Measurements from ENCODE around the gene CLEC11A. TPM values are rescaled to one million over a fixed set of nuclear protein-coding genes. Genes with fewer than 3 reads are reported as not detected.
A peak's percentile ranks its signal among the peaks of the same experiment; 100 is the strongest.

The CLEC11A gene
- total and polyA plus RNA-seq, 9 of the 15 experiments (the other 6 are each of a cell fraction or from before 2014, with no cell fraction given): 0.39 to 43.9 (median 3.4) TPM

DNA sequence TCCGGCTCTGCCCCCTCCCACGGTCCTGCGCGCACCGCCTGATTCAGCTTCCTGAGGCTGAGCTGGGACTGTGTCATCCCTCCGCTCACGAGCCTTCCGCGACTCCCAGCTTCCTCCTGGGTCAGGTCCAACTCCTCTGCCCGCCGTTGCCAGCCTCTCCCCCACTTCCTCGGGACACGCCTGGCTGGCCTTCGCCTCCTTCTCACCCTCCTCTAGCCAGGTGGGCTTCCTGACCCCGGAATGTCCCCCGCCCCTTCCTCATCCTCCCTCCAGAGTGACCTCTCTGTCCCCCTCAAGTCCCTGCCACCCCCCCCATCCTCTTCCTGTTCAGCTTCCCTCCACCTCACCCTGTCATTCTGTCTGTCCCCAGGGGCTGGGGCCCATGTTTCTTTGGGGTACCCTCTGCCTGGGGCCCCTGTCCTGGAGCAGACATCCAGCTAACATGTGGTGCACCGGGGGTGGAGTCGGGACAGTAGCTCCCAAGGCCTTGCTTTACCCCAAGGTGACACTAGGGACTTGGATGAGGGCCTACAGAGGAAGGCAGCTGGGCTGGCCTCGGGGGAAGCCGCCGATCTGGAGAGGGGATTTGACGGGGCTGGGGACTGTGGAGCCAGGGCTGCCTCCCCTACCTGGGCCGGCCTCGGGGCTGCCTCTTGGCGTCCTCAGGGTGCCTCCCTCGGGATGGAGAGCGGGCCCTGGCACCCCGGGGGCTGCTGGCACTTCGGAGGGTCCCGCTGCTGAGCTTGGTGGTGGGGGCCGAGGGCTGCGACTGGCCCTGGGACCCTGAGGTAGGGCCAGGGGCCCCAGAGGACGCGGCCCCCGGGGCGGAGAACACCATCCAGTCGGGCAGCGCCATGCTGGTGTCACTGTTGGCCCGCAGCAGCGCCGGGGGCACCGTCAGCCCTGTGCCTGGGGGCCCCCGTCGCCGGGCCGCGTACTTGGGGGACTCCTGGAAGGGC is 20.0 kb upstream of the CLEC11A start:
- no peaks in the 10 kb centered on the region for H3K9me1 ChIP-seq (ENCODE audit: control insufficient read depth, insufficient read depth, low read length)
- 16% methylated on average over 39 of the region's 47 CpGs for WGBS (ENCODE audit: insufficient coverage, low coverage, missing lambda C conversion rate)
- no TSS peak for BruUV-seq (replicated peaks)
- H3K27me3 ChIP-seq (ENCODE audit: control insufficient read depth in 2 of 2, insufficient read depth in 2 of 2, low read length in 2 of 2): peaks cover 25 to 56% of the 10 kb centered on the region in 2 experiments; a peak in 4 of 5 replicates
- in situ Hi-C loops (cut with MboI) (loop anchor here (10.0 kb wide), 1 partner anchor 392 kb away; no protein-coding TSS in a partner anchor), intact Hi-C loops (cut with micrococcal nuclease) (loop anchor here (10.0 kb wide), 1 partner anchor 168 kb away; no protein-coding TSS in a partner anchor)
- CTCF ChIA-PET (ENCODE audit: low intra/inter-chr PET ratio): interaction anchor here (1.1 to 6.0 kb wide), 4 partner anchors 81 to 394 kb away, joined by 3 to 61 read pairs (median 4); no protein-coding TSS in a partner anchor
- no peak overlapping the region for H3K4me3 ChIP-seq
- H3K36me3 ChIP-seq (ENCODE audit: control insufficient read depth, insufficient read depth, low read length): no peaks in the 10 kb centered on the region
- H3K79me2 ChIP-seq (ENCODE audit: control insufficient read depth, insufficient read depth, low read length): no peaks in the 10 kb centered on the region
- no peak for FAIRE-seq
- H4K20me1 ChIP-seq (replicated peaks; ENCODE audit: control insufficient read depth, insufficient read depth, low read length): peaks cover 6% of the 10 kb centered on the region
- H3K4me2 ChIP-seq (ENCODE audit: insufficient read depth, low read length): no peak overlapping the region; the same call in 1 of the 2 replicates
- no peak overlapping the region for H3K27ac ChIP-seq (ENCODE audit: extremely low read depth, low read depth, low read length)
- H3K9me3 ChIP-seq (replicated peaks; ENCODE audit: control insufficient read depth, insufficient read depth, low read depth, low read length): no peaks in the 10 kb centered on the region
- no peak overlapping the region for H3K9ac ChIP-seq (ENCODE audit: insufficient read depth in 1 of 2, low read depth in 2 of 2, low read length in 2 of 2)
- POLR2A ChIA-PET: interaction anchor here (0.6 to 1.0 kb wide), 4 partner anchors 72 to 94 kb away, joined by 3 to 4 read pairs (median 3); no protein-coding TSS in a partner anchor
- no peak for DNase-seq (ENCODE audit: extremely low read depth in 1 of 4, low spot score in 3 of 4)
- no peak overlapping the region for H2AFZ ChIP-seq (ENCODE audit: low read depth, low read length)
- peak; percentile 30; the same call in 1 of the 2 replicates for TF ChIP-seq NFIC (IDR thresholded peaks at IDR 0.05)
- TF ChIP-seq FOSL1 (tag; conservative IDR thresholded peaks at IDR 0.05): peak; percentile 35; the same call in 1 of the 2 replicates
- TF ChIP-seq XRCC3 (IDR thresholded peaks at IDR 0.05): no peak
- 0 out of 2 replicates have a peak, but pooled peaks have one; percentile 18 for TF ChIP-seq EGR1 (conservative IDR thresholded peaks at IDR 0.05)
- TF ChIP-seq NCOR1 (IDR thresholded peaks at IDR 0.05): no peak
- TF ChIP-seq GABPA (tag; conservative IDR thresholded peaks at IDR 0.05; ENCODE audit: low read depth): 0 out of 2 replicates have a peak, but pooled peaks have one; percentile 39
- TF ChIP-seq CC2D1A (IDR thresholded peaks at IDR 0.05): no peak
- H3K4me1 ChIP-seq (replicated peaks in 1 of 2; ENCODE audit: control insufficient read depth in 2 of 2, insufficient read depth in 2 of 2, low read length in 2 of 2): peaks cover 0 to 14% of the 10 kb centered on the region in 2 experiments; a peak in 2 of 5 replicates
- no peak for ATAC-seq
